ENCODE results near the gene CPA4.

DNA sequence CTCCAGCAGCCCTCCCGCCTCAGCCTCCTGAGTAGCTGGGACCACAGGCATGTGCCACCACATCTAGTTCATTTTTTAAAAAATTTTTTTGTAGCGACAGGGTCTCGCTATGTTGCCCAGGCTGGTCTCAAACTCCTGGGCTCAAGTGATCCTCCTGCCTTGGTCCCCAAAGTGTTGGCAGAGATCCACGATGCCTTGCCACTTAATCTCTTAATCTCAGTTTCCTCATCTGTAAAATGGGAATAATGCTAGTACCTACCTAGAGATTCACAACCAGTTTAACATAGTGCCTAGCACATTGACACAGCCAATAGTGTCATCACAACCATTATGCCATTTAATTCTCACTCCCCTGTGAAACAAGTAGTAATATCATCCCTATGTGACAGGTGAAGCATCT, 4.8 kb upstream of the CPA4 start:
- no peak for TF ChIP-seq EZH2 (optimal IDR thresholded peaks at IDR 0.05; ENCODE audit: low read depth, low read length)
- TF ChIP-seq, protein P1, sequence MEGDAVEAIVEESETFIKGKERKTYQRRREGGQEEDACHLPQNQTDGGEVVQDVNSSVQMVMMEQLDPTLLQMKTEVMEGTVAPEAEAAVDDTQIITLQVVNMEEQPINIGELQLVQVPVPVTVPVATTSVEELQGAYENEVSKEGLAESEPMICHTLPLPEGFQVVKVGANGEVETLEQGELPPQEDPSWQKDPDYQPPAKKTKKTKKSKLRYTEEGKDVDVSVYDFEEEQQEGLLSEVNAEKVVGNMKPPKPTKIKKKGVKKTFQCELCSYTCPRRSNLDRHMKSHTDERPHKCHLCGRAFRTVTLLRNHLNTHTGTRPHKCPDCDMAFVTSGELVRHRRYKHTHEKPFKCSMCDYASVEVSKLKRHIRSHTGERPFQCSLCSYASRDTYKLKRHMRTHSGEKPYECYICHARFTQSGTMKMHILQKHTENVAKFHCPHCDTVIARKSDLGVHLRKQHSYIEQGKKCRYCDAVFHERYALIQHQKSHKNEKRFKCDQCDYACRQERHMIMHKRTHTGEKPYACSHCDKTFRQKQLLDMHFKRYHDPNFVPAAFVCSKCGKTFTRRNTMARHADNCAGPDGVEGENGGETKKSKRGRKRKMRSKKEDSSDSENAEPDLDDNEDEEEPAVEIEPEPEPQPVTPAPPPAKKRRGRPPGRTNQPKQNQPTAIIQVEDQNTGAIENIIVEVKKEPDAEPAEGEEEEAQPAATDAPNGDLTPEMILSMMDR (IDR thresholded peaks at IDR 0.05; ENCODE audit: low read length) = no peak

Data from MM.1S (cell line).